ENCODE data around the gene SSBP2. TPM values are rescaled to one million over a fixed set of nuclear protein-coding genes. Genes with fewer than 3 reads are reported as not detected.

The SSBP2 gene
- total RNA-seq, 2 experiments from 2014 or later = 32.5 to 35.4 TPM

- no peaks in the 10 kb centered on the region for H3K27me3 Mint-ChIP-seq
- POLR2A ChIA-PET = interaction anchor here (0.9 to 3.2 kb wide), 5 partner anchors 10 to 193 kb away, joined by 3 to 28 read pairs (median 4); partner anchors contain the start of genes ATG10 and SSBP2
- peaks cover 7% of the 10 kb centered on the region for H3K36me3 Mint-ChIP-seq
- H3K4me3 Mint-ChIP-seq = peak overlapping the region; percentile 77
- no peaks in the 10 kb centered on the region for H3K9me3 Mint-ChIP-seq
- H3K4me1 Mint-ChIP-seq = peaks cover 20% of the 10 kb centered on the region
- peak overlapping the region; percentile 86 for H3K27ac Mint-ChIP-seq
- ATAC-seq (ENCODE audit: low read depth) (peak; percentile 84), DNase-seq (peak; percentile 51)
Observed at GRCh38 chr5:81779125-81779915, 28.4 kb upstream of the SSBP2 start.

DNA sequence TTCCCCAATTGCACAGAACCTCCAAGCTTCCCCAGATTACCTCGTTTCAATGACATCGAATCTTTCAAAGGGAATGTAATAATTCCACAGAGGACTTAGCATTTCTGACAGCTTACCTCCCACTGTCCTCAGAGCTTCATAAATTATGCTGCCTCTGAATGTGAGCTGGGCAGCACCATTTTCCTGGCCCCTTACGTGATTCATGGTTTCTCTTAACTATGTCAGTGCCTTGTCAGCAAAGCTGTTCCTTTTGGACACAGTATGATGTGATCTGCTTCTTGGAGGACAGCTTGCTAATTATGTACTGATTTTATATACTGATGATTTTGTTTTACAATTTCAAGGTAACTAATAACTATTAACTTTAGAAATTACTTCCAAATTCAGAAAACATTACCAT lies 27.7 kb upstream of the SSBP2 start:
- ATAC-seq (ENCODE audit: low read depth) (no peak), DNase-seq (no peak)
- peak overlapping the region; percentile 86 for H3K27ac Mint-ChIP-seq
- H3K4me3 Mint-ChIP-seq = peak overlapping the region; percentile 77
- H3K27me3 Mint-ChIP-seq = no peaks in the 10 kb centered on the region
- peaks cover 7% of the 10 kb centered on the region for H3K36me3 Mint-ChIP-seq
- H3K9me3 Mint-ChIP-seq = no peaks in the 10 kb centered on the region
- POLR2A ChIA-PET = interaction anchor here (0.9 to 3.2 kb wide), 4 partner anchors 28 to 193 kb away, joined by 3 to 28 read pairs (median 13); partner anchors contain the start of genes ATG10 and SSBP2
- H3K4me1 Mint-ChIP-seq = peaks cover 20% of the 10 kb centered on the region

GRCh38 chr5:81776258-81776657 lies 25.4 kb upstream of the SSBP2 start:
- H3K4me3 Mint-ChIP-seq = no peak overlapping the region
- H3K4me1 Mint-ChIP-seq = peaks cover 16% of the 10 kb centered on the region
- no peaks in the 10 kb centered on the region for H3K27me3 Mint-ChIP-seq
- ATAC-seq (ENCODE audit: low read depth) (no peak), DNase-seq (no peak)
- peaks cover 6% of the 10 kb centered on the region for H3K36me3 Mint-ChIP-seq
- POLR2A ChIA-PET = interaction anchor here (1.2 kb wide), 1 partner anchor 25 kb away, joined by 3 read pairs; the partner anchor contains the start of gene SSBP2
- H3K9me3 Mint-ChIP-seq = no peaks in the 10 kb centered on the region
- no peak overlapping the region for H3K27ac Mint-ChIP-seq

DNA sequence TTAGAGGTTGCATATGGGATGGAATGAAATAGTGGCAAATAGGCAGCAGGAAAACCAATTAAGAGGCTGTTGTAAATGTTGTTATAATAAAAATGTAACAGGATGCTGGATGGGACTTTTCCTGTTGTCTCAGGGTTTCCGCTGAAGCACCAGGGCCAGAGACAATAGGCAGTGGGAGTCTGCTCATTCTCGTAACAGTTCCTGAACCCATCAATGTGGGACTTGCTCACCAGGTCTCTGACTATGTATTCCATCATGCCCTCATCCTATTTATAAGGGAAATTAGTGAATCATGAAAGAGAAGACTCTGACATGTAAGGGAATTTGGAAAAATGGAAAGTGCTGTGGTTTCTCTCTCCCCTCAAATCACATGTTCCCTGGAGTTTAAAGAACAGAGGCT lies 23.5 kb upstream of the SSBP2 start:
- H3K9me3 Mint-ChIP-seq = peaks cover under 1% of the 10 kb centered on the region
- peaks cover 6% of the 10 kb centered on the region for H3K36me3 Mint-ChIP-seq
- ATAC-seq (ENCODE audit: low read depth) = no peak
- DNase-seq = no peak
- H3K27me3 Mint-ChIP-seq = no peaks in the 10 kb centered on the region
- POLR2A ChIA-PET = no interaction called here
- H3K27ac Mint-ChIP-seq = no peak overlapping the region
- peaks cover 11% of the 10 kb centered on the region for H3K4me1 Mint-ChIP-seq
- H3K4me3 Mint-ChIP-seq = no peak overlapping the region

- no peaks in the 10 kb centered on the region for H3K27me3 Mint-ChIP-seq
- peaks cover 2% of the 10 kb centered on the region for H3K9me3 Mint-ChIP-seq
- H3K36me3 Mint-ChIP-seq = peaks cover 6% of the 10 kb centered on the region
- H3K4me3 Mint-ChIP-seq = no peak overlapping the region
- no peak overlapping the region for H3K27ac Mint-ChIP-seq
- no peak for DNase-seq
- ATAC-seq (ENCODE audit: low read depth) = no peak
- POLR2A ChIA-PET = no interaction called here
- peaks cover 11% of the 10 kb centered on the region for H3K4me1 Mint-ChIP-seq
Observed at GRCh38 chr5:81773574-81773973, 22.7 kb upstream of the SSBP2 start.

- peaks cover 7% of the 10 kb centered on the region for H3K4me1 Mint-ChIP-seq
- ATAC-seq (ENCODE audit: low read depth) (no peak), DNase-seq (no peak)
- H3K4me3 Mint-ChIP-seq = no peak overlapping the region
- H3K27me3 Mint-ChIP-seq = no peaks in the 10 kb centered on the region
- POLR2A ChIA-PET = no interaction called here
- peaks cover 3% of the 10 kb centered on the region for H3K36me3 Mint-ChIP-seq
- H3K9me3 Mint-ChIP-seq = peaks cover 2% of the 10 kb centered on the region
- no peak overlapping the region for H3K27ac Mint-ChIP-seq
Observed at GRCh38 chr5:81773161-81773560, 22.3 kb upstream of the SSBP2 start.

DNA sequence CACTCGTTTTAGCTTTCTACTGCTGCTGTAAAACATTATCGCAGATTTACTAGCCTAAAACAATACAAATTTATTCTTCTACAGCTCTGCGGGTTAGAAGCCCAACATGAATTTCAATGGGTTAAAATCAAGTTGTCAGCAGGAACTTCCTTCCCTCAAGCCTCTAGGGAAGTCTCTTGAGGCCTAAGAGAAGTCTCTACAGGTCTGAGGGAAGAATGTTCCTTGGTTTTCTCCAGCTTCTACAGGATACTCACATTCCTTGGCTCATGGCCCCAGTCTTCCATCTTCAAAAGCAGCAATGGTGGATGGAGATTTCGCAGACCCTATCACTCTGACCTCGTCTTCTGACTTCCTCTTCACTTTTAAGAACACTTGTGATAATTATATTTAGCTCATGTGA lies 21.6 kb upstream of the SSBP2 start:
- Mint-ChIP-seq H3K27ac (no peak overlapping the region), H3K4me1 (peaks cover 5% of the 10 kb centered on the region), H3K9me3 (peaks cover 2% of the 10 kb centered on the region), H3K36me3 (peaks cover under 1% of the 10 kb centered on the region), H3K4me3 (no peak overlapping the region), H3K27me3 (no peaks in the 10 kb centered on the region)
- ATAC-seq (ENCODE audit: low read depth) (no peak), DNase-seq (no peak)
- POLR2A ChIA-PET = interaction anchor here (0.8 kb wide), 1 partner anchor 23 kb away, joined by 4 read pairs; no protein-coding TSS in a partner anchor

DNA sequence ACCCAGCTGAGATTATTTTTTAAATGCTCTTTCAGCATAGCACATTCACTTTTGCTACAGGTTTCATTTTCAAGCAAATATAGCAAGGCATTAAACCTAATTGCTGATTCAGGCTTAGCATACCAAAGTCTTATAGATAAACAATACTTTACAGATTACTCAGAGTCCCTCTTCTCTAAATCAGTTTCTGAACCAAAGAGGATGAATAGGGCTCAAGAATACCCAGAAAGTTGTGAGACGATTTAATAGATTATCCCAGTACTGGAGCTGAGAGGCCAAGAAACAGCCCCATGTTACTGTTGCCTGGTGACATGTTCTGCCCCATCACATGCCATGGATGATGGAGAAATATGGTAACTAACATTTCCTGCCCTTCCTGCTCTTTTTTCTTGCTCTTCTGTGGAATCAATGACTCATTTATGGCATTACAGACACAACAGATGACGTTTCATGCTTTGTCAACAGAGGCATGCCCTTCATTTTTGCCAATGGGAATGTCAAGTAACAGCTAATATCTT lies 18.1 kb upstream of the SSBP2 start:
- Mint-ChIP-seq H3K27ac (no peak overlapping the region), H3K36me3 (no peaks in the 10 kb centered on the region), H3K9me3 (peaks cover 2% of the 10 kb centered on the region), H3K4me1 (peaks cover 4% of the 10 kb centered on the region), H3K27me3 (no peaks in the 10 kb centered on the region), H3K4me3 (no peak overlapping the region)
- POLR2A ChIA-PET = no interaction called here
- DNase-seq (no peak), ATAC-seq (ENCODE audit: low read depth) (no peak)

DNA sequence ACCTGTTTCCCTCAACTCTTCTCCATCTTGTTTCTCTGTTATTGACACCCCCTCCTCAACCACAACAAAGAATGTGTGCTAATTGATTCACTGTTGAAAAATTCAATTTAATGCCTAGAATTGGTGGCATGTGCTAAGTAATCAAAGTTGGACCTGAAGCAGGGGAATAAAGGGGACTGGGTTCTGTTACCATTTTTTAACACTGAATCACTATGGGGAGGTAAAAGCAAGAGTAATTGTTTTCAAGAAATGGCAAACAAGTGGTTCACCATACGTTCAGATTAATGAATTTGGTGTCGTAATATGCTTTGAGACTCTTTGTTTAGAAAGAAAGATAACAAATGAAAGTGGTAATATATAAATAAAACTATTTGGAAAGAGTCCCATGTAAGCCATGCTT lies 17.0 kb upstream of the SSBP2 start:
- H3K4me1 Mint-ChIP-seq = peaks cover 4% of the 10 kb centered on the region
- no peak overlapping the region for H3K4me3 Mint-ChIP-seq
- H3K27me3 Mint-ChIP-seq = no peaks in the 10 kb centered on the region
- no peak for DNase-seq
- ATAC-seq (ENCODE audit: low read depth) = no peak
- H3K27ac Mint-ChIP-seq = no peak overlapping the region
- H3K36me3 Mint-ChIP-seq = no peaks in the 10 kb centered on the region
- peaks cover 2% of the 10 kb centered on the region for H3K9me3 Mint-ChIP-seq
- POLR2A ChIA-PET = no interaction called here

DNA sequence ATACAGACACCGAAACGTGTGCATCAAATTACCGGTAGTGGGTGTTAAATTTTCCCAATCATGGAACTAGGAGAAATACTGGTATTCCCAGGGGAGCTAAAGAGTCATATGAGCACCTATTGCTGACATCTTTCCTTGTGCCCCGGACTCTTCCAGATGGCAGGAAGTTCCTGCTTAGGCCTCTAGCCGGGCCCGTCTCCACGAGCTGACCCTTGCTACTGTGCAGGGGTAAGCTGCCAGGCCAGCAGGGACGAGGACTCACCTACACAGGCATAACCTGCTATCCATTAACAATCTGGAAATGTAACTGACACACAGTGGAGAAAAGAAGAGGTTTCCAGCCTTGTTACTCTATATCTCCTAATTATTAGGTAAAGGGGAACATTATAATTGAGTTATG lies 16.2 kb upstream of the SSBP2 start:
- peaks cover 4% of the 10 kb centered on the region for H3K4me1 Mint-ChIP-seq
- no peak for ATAC-seq (ENCODE audit: low read depth)
- H3K9me3 Mint-ChIP-seq = peaks cover 2% of the 10 kb centered on the region
- no peak overlapping the region for H3K4me3 Mint-ChIP-seq
- no peak for DNase-seq
- POLR2A ChIA-PET = interaction anchor here (1.1 kb wide), 1 partner anchor 16 kb away, joined by 3 read pairs; the partner anchor contains the start of gene SSBP2
- H3K36me3 Mint-ChIP-seq = no peaks in the 10 kb centered on the region
- H3K27me3 Mint-ChIP-seq = no peaks in the 10 kb centered on the region
- no peak overlapping the region for H3K27ac Mint-ChIP-seq

DNA sequence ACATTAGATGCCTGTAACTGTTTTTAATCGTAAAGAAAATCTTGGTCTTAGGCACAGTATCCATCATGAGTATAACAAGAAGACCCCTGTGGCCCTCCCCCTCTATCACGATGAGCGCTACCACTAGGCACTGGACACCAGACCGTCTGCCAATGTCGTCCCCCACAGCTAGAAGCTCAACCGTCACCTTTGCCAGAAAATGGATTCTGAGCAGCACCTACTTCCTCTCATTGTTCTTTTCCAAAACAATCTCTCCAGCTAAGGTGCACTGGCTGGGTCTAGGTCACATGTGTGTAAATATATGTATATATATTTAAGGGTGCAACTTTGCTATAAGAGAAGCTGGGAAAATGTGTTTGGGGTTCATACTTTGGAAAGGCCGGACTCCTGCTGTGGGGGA lies 15.7 kb upstream of the SSBP2 start:
- H3K4me3 Mint-ChIP-seq = no peak overlapping the region
- H3K36me3 Mint-ChIP-seq = no peaks in the 10 kb centered on the region
- DNase-seq (no peak), ATAC-seq (ENCODE audit: low read depth) (no peak)
- peaks cover 2% of the 10 kb centered on the region for H3K9me3 Mint-ChIP-seq
- peaks cover 2% of the 10 kb centered on the region for H3K27me3 Mint-ChIP-seq
- H3K4me1 Mint-ChIP-seq = peaks cover 4% of the 10 kb centered on the region
- POLR2A ChIA-PET = interaction anchor here (1.1 kb wide), 1 partner anchor 15 kb away, joined by 3 read pairs; the partner anchor contains the start of gene SSBP2
- H3K27ac Mint-ChIP-seq = no peak overlapping the region

DNA sequence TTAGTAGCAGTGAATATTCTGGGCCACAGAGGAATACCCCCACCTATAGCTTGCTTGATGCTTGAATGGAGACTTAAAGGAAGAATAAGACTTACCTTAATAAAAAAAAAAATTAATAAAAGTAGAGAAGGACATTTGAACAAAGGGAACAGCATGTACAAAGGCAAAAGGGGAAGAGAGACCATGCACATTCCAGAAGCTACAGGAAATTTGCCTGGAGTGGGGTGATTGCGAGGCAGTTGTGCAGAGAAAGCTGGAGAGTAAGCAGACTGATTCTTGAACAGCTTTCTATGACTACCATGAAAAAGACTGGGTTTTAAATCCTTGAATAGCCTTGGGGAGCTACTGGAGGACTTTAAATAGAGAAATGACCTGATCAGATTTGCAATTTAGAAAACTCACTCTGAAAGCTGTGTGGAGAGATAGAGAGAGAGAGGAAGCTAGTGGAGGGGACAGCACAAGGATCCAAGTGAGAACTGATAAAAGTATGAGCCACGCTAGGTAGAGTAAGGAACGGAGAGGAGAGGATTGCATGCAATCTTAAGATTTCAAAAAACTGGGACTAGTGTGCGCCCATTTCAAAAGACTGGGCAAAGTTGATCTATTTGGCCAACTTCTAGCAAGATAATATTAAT lies 12.5 kb upstream of the SSBP2 start:
- DNase-seq (no peak), ATAC-seq (ENCODE audit: low read depth) (no peak)
- Mint-ChIP-seq H3K27ac (no peak overlapping the region), H3K36me3 (no peaks in the 10 kb centered on the region), H3K9me3 (no peaks in the 10 kb centered on the region), H3K4me3 (no peak overlapping the region), H3K4me1 (peaks cover 8% of the 10 kb centered on the region), H3K27me3 (peaks cover 7% of the 10 kb centered on the region)
- POLR2A ChIA-PET = interaction anchor here (1.7 kb wide), 1 partner anchor 12 kb away, joined by 5 read pairs; the partner anchor contains the start of gene SSBP2

DNA sequence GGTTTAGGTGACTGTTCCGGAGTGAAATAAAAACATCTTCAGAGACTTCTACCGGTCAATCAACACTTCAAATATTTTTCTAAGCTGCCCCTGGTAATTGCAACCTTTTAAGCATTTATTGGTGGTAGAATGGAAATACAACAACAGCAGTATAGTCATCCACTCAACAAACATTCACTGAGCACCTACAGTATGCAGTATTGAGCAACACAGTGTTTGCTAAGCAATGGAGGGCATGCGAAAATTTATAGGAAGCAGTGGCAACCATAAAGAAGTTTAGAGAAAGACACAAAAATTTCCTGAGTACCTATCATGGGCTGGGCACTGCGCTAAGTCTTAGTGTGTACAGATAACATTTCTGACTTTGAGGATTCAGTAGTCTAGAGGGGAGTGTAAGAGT lies 12.0 kb upstream of the SSBP2 start:
- Mint-ChIP-seq H3K4me3 (no peak overlapping the region), H3K27ac (no peak overlapping the region), H3K9me3 (no peaks in the 10 kb centered on the region), H3K4me1 (peaks cover 8% of the 10 kb centered on the region), H3K27me3 (peaks cover 7% of the 10 kb centered on the region), H3K36me3 (peaks cover under 1% of the 10 kb centered on the region)
- POLR2A ChIA-PET = no interaction called here
- DNase-seq = no peak
- no peak for ATAC-seq (ENCODE audit: low read depth)

All from activated naive CD8-positive, alpha-beta T cell treated with anti-CD3 and anti-CD28 coated beads, Interleukin-2, amount 10 ng/mL, durations not matched to agents 7 days and 5 days (primary cell).